ENCODE data around the gene HOXA10. TPM values are rescaled to one million over a fixed set of nuclear protein-coding genes. Genes with fewer than 3 reads are reported as not detected.
A peak's percentile ranks its signal among the peaks of the same experiment; 100 is the strongest.

HOXA10 gene
- total and polyA plus RNA-seq, 7 donors = 0.81 to 77.5 (median 25.6) TPM; not detected in 1

DNA sequence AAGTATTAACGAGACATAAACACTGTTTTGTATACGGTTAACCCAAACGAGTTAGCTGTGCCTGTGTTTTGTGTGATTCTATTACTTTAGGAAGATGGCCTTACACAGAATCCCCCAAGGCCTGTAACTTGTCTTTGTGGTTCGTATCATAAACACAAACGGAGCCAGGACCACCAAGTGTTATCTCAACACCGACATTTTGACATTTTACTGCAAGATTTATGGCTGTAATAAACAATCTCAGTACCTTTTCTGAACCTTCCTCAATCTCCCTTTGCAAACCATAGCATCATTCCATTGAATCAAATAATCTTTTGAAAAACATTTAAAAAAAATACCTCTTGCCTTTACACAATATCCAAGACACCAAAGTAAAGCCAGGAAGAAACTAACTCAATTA lies 41.1 kb downstream of the HOXA10 start:
- intact Hi-C loops (cut with DNase I) = no loop called here
- TF ChIP-seq, protein P1, sequence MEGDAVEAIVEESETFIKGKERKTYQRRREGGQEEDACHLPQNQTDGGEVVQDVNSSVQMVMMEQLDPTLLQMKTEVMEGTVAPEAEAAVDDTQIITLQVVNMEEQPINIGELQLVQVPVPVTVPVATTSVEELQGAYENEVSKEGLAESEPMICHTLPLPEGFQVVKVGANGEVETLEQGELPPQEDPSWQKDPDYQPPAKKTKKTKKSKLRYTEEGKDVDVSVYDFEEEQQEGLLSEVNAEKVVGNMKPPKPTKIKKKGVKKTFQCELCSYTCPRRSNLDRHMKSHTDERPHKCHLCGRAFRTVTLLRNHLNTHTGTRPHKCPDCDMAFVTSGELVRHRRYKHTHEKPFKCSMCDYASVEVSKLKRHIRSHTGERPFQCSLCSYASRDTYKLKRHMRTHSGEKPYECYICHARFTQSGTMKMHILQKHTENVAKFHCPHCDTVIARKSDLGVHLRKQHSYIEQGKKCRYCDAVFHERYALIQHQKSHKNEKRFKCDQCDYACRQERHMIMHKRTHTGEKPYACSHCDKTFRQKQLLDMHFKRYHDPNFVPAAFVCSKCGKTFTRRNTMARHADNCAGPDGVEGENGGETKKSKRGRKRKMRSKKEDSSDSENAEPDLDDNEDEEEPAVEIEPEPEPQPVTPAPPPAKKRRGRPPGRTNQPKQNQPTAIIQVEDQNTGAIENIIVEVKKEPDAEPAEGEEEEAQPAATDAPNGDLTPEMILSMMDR (IDR thresholded peaks at IDR 0.05) = no peak
- Histone ChIP-seq H3K4me3 (no peak overlapping the region), H3K27me3 (ENCODE audit: insufficient read depth in 3 of 3, low read length in 2 of 3) (no peaks in the 10 kb centered on the region), H3K9me3 (no peaks in the 10 kb centered on the region), H3K27ac (peak overlapping the region; percentile 69), H3K36me3 (ENCODE audit: insufficient read depth in 1 of 2, low read depth in 1 of 2) (no peaks in the 10 kb centered on the region), H3K4me1 (peaks cover 65% of the 10 kb centered on the region)
- DNase-seq (no peak), ATAC-seq (no peak)
- WGBS, 3 donors = 63 to 80% (median 68%) methylated on average over 6 of the region's 6 CpGs

DNA sequence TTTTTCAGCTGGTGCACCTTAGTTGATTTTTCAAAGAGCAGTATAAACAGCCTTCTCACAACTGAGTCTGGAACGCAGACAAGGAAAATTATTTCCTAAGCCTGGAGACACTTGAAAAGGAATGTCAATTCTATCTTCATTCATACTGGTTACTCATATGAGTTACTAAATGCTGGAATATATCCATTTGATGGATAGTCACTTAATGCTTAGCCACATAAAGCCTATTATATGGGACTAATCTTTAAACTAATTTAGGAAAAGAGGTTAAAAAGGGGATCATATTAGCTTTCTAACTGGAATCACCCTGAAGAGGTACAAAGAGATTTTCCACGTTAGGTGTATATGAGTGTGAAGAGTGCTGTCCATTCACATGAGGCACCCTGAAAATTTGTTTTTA lies 41.9 kb downstream of the HOXA10 start:
- intact Hi-C loops (cut with DNase I) = no loop called here
- no peak overlapping the region for H3K27ac ChIP-seq
- H3K4me3 ChIP-seq = no peak overlapping the region
- H3K9me3 ChIP-seq = no peaks in the 10 kb centered on the region
- no peaks in the 10 kb centered on the region for H3K36me3 ChIP-seq (ENCODE audit: insufficient read depth in 1 of 2, low read depth in 1 of 2)
- H3K4me1 ChIP-seq = peaks cover 67% of the 10 kb centered on the region
- H3K27me3 ChIP-seq (ENCODE audit: insufficient read depth in 3 of 3, low read length in 2 of 3) = no peaks in the 10 kb centered on the region
- TF ChIP-seq, protein P1 (IDR thresholded peaks at IDR 0.05) = no peak
- 78 to 92% (median 82%) methylated on average over 2 of the region's 2 CpGs for WGBS, 3 donors
- ATAC-seq (no peak), DNase-seq (no peak)

DNA sequence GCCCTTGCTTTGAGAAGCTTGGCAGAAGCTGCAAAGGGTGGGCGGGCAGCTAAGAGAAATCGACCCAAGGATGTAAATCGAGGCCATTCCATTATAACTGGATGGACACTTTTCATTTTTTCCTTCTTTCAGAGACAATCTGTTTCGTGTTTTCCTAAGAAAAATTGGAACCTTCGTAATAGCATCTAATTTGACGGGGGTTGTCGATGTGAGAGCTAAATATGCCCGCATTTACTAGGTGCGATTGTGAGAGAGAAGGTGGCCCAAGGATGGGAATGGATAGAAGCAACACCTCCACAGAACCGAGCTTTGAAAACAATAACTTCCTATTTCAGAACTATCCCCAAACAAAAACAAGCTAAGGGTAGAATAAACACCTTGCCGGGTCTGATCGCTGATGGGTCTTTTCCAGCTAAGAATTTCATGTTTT lies 42.7 kb downstream of the HOXA10 start:
- H3K4me1 ChIP-seq = peaks cover 70% of the 10 kb centered on the region

DNA sequence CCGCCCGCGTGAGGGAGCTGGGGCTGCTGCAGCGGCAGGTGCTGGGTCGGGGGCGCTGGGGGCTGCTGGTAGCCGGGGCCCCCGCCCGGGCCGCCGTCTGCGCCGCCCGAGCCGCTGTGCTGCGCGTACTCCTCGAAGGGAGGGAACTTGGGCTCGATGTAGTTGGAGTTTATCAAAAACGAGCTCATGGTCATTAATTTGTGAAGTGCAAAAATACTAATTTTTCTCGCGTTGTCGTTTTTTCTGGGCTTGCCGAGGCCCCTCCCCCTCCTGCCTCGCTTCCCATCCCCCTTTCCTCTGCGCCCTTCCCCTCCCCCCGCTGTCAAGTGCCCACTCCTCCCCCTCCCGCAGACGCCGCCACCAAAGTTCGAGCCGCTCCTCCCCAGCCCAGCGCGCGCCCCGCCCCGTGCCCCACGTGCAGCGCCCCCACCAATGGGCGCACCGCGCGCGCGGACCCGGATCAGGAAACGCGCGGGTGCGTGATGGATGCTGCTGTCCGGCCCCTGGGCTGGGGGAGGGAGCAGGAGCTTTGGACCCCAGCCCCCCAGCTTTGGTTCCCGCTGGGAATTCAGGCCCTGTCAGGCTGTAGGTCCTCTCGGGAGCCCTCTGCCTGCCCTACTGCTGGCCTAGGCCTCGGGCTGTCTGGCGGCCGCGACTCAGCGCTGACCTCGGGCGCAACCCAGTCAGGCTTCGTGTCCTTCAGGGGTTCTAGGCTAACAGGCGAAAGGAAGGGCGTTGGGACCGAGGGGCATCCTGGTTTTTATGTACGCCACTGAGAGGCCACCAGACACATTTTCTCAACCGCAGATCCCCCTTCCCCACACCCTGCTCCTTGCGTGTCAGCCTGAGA lies 43.4 kb downstream of the HOXA10 start, which contains the start of gene HOXA4:
Gene HOXA4, minus strand, starts transcription at position 218 of the 850 bp plus-strand sequence. Its CDS starts 24 bp downstream, at position 194.
- H3K27me3 ChIP-seq (ENCODE audit: insufficient read depth in 3 of 3, low read length in 2 of 3) = no peaks in the 10 kb centered on the region

More for the DNA sequence above, 42.7 kb downstream of the HOXA10 start:
- intact Hi-C loops (cut with DNase I) = loop anchor here in 1 of 2 donors (1.0 kb wide), 1 partner anchor 267 kb away; the partner anchor contains the start of gene SKAP2
- H3K36me3 ChIP-seq (ENCODE audit: insufficient read depth in 1 of 2, low read depth in 1 of 2) = no peaks in the 10 kb centered on the region
- DNase-seq (no peak), ATAC-seq (no peak)
- H3K27ac ChIP-seq = peak overlapping the region; percentile 94
- no peaks in the 10 kb centered on the region for H3K9me3 ChIP-seq
- WGBS, 3 donors = 47 to 51% (median 50%) methylated on average over 12 of the region's 12 CpGs
- TF ChIP-seq, protein P1 (IDR thresholded peaks at IDR 0.05) = no peak
- H3K27me3 ChIP-seq (ENCODE audit: insufficient read depth in 3 of 3, low read length in 2 of 3) = no peaks in the 10 kb centered on the region
- peak overlapping the region; percentile 92 for H3K4me3 ChIP-seq

More for the DNA sequence above, 43.4 kb downstream of the HOXA10 start, which contains the start of gene HOXA4:
- DNase-seq = peak; percentile 96 to 97
- TF ChIP-seq, protein P1 (IDR thresholded peaks at IDR 0.05) = no peak
- 1 to 6% (median 3%) methylated on average over 42 to 67 of the region's 67 CpGs for WGBS, 3 donors
- Histone ChIP-seq H3K9me3 (no peaks in the 10 kb centered on the region), H3K4me1 (peaks cover 71% of the 10 kb centered on the region), H3K27ac (peak within 1 kb of the TSS; percentile 94), H3K4me3 (peak within 1 kb of the TSS; percentile 92), H3K36me3 (ENCODE audit: insufficient read depth in 1 of 2, low read depth in 1 of 2) (no peaks in the 10 kb centered on the region)
- intact Hi-C loops (cut with DNase I) = loop anchor here in 1 of 2 donors (1.0 kb wide), 1 partner anchor 266 kb away; the partner anchor contains the start of gene SKAP2
- ATAC-seq = peak; percentile 93 to 97 (median 94)
